HepG2 (cell line): ENCODE measurements around the gene MFRP. TPM values are rescaled to one million over a fixed set of nuclear protein-coding genes. Genes with fewer than 3 reads are reported as not detected.

Source experiments
- ATAC-seq: fragments of 200-7000 bp; cut with Tn5 transposase; 3 replicates; pipeline ENCODE4 v1.9.1; 2020; ENCODE audit warnings: mild to moderate bottlenecking, moderate library complexity
- BruUV-seq: library from RNA; stranded (reverse); fragments of 400-500 nt; replicated peaks from 2 replicates; lab custom pipeline; 2021; lab: Mats Ljungman, UMichigan
- CTCF ChIA-PET: fragments of 300-600 bp; formaldehyde crosslinking; extraction: SDS; loops from one replicate; lab custom pipeline; 2021; ENCODE audit warnings: low total read pairs, inconsistent platforms, low intra/inter-chr PET ratio; lab: Yijun Ruan, JAX
- POLR2A ChIA-PET: fragments of 350-600 bp; sonication (Branson Sonifier 250); formaldehyde crosslinking; loops from one replicate; lab custom pipeline; 2020; ENCODE audit warnings: antibody characterized with exemption, inconsistent platforms; lab: Yijun Ruan, JAX
- DNase-seq: peaks from one replicate; pipeline ENCODE4 v3.0.0-alpha.2; 2015; ENCODE audit warnings: low spot score
- FAIRE-seq: peaks from 3 replicates; lab custom pipeline; 2011; peaks lifted over from hg19 to GRCh38; lab: Jason Lieb, UNC
- H2AFZ ChIP-seq: one replicate; pipeline ENCODE4 v1.6.1; 2011; ENCODE audit warnings: low read length, inconsistent platforms
- H3K27ac ChIP-seq: fragments of 300-600 bp; 3 replicates; pipeline ENCODE4 v1.8.0; 2011; ENCODE audit warnings: mixed run types, mild to moderate bottlenecking, mixed read lengths, low read length, inconsistent platforms; ENCODE audit not compliant: insufficient read depth; ENCODE audit errors: extremely low read length
- H3K27me3 ChIP-seq, 2 experiments: fragments of 200-600 bp in 1 of 2; 2 replicates in 1 of 2; 3 replicates in 1 of 2; pipeline versions ENCODE4 v1.6.0 to v1.8.0; 2011; ENCODE audit warnings: low read length in 2 of 2, mild to moderate bottlenecking in 2 of 2, moderate library complexity in 2 of 2, inconsistent platforms in 1 of 2; ENCODE audit not compliant: insufficient read depth in 2 of 2, control insufficient read depth in 1 of 2
- H3K36me3 ChIP-seq, 2 experiments: fragments of 200-600 bp in 1 of 2; replicated peaks in 1 of 2; 2 replicates in 1 of 2; 3 replicates in 1 of 2; pipeline versions ENCODE4 v1.5.1 to v1.8.0; 2011; ENCODE audit warnings: low read length in 2 of 2, inconsistent platforms in 1 of 2; ENCODE audit not compliant: insufficient read depth in 2 of 2, control insufficient read depth in 1 of 2
- H3K4me1 ChIP-seq: 2 replicates; pipeline ENCODE4 v1.5.1; 2012; ENCODE audit warnings: low read length, inconsistent platforms; ENCODE audit not compliant: insufficient read depth
- H3K4me2 ChIP-seq: 2 replicates; pipeline ENCODE4 v1.6.0; 2011; ENCODE audit warnings: low read depth, low read length, inconsistent platforms
- H3K4me3 ChIP-seq, 3 experiments: fragments of 200-600 bp in 1 of 3; sonication (generic), shearing (Covaris generic) in 1 of 3; replicated peaks in 1 of 3; 2 replicates each; pipeline ENCODE4 v1.5.1; 2011 to 2016; ENCODE audit warnings: low read length in 3 of 3, inconsistent platforms in 2 of 3, low read depth in 2 of 3, mild to moderate bottlenecking in 2 of 3, control low read depth in 1 of 3, mixed read lengths in 1 of 3; ENCODE audit not compliant: insufficient read depth in 1 of 3
- H3K79me2 ChIP-seq: one replicate; pipeline ENCODE4 v1.6.1; 2011; ENCODE audit warnings: low read length, inconsistent platforms; ENCODE audit not compliant: insufficient read depth
- H3K9ac ChIP-seq: 2 replicates; pipeline ENCODE4 v1.6.0; 2011; ENCODE audit warnings: mild to moderate bottlenecking, low read depth, low read length, inconsistent platforms; ENCODE audit not compliant: insufficient read depth
- H3K9me3 ChIP-seq: 2 replicates; pipeline ENCODE4 v1.5.1; 2012; ENCODE audit warnings: mild to moderate bottlenecking, low read length
- H4K20me1 ChIP-seq: 2 replicates; pipeline ENCODE4 v1.6.0; 2011; ENCODE audit warnings: inconsistent platforms, mild to moderate bottlenecking, low read length, moderate library complexity; ENCODE audit not compliant: insufficient read depth
- BCL3 ChIP-seq: sonication (generic); formaldehyde crosslinking; IDR thresholded peaks from 2 replicates; pipeline ENCODE4 v1.5.1; 2020; ENCODE audit warnings: mild to moderate bottlenecking, missing genetic modification reagents, moderate library complexity
- CBX5 ChIP-seq: sonication (generic); formaldehyde crosslinking; IDR thresholded peaks from 2 replicates; pipeline ENCODE4 v1.4.0; 2020; ENCODE audit warnings: missing genetic modification reagents, borderline replicate concordance
- CTCF ChIP-seq: sonication (generic); formaldehyde crosslinking; IDR thresholded peaks from 2 replicates; pipeline ENCODE4 v1.5.0; 2020; ENCODE audit warnings: mild to moderate bottlenecking, missing genetic modification reagents, moderate library complexity
- DMTF1 ChIP-seq: sonication (generic); formaldehyde crosslinking; IDR thresholded peaks from 2 replicates; pipeline ENCODE4 v1.4.0; 2020; ENCODE audit warnings: mild to moderate bottlenecking, missing genetic modification reagents
- HDAC1 ChIP-seq: sonication (generic); formaldehyde crosslinking; IDR thresholded peaks from 2 replicates; pipeline ENCODE4 v1.5.1; 2020; ENCODE audit warnings: mild to moderate bottlenecking, missing genetic modification reagents
- MATR3 ChIP-seq: sonication (generic); formaldehyde crosslinking; IDR thresholded peaks from 2 replicates; pipeline ENCODE4 v1.4.0; 2020; ENCODE audit warnings: missing genetic modification reagents
- NR1H2 ChIP-seq: sonication (generic); formaldehyde crosslinking; IDR thresholded peaks from 2 replicates; pipeline ENCODE4 v1.8.1; 2022; ENCODE audit warnings: low read depth, missing genetic modification reagents, borderline replicate concordance
- PRPF4 ChIP-seq: fragments of 200-400 bp; formaldehyde crosslinking; IDR thresholded peaks from 2 replicates; pipeline ENCODE4 v1.6.1; 2016; ENCODE audit warnings: low read length, low read depth; ENCODE audit not compliant: poor library complexity, severe bottlenecking
- RFXANK ChIP-seq: IDR thresholded peaks from 2 replicates; pipeline ENCODE4 v1.6.1; 2016
- TBL1XR1 ChIP-seq: fragments of 150-350 bp; IDR thresholded peaks from 2 replicates; pipeline ENCODE4 v1.6.1; 2014; ENCODE audit warnings: borderline replicate concordance, low read length; ENCODE audit not compliant: partially characterized antibody
- TBX2 ChIP-seq: sonication (generic); formaldehyde crosslinking; IDR thresholded peaks from 2 replicates; pipeline ENCODE4 v1.5.0; 2020; ENCODE audit warnings: missing genetic modification reagents, mild to moderate bottlenecking, borderline replicate concordance
- ZBTB25 ChIP-seq: IDR thresholded peaks from 2 replicates; pipeline ENCODE4 v1.6.1; 2018; ENCODE audit warnings: missing genetic modification reagents
- ZNF101 ChIP-seq: sonication (generic); formaldehyde crosslinking; IDR thresholded peaks from 2 replicates; pipeline ENCODE4 v1.4.0; 2020; ENCODE audit warnings: mild to moderate bottlenecking, low read depth, missing genetic modification reagents, borderline replicate concordance
- ZNF878 ChIP-seq: sonication (generic); formaldehyde crosslinking; IDR thresholded peaks from 2 replicates; pipeline ENCODE4 v1.8.1; 2023; ENCODE audit warnings: mild to moderate bottlenecking, missing genetic modification reagents, moderate library complexity
- ZNF891 ChIP-seq: sonication (generic); formaldehyde crosslinking; IDR thresholded peaks from 2 replicates; pipeline ENCODE4 v1.5.0; 2020; ENCODE audit warnings: mild to moderate bottlenecking, missing genetic modification reagents
- WGBS: methylation state at CpG from one replicate; pipeline ENCODE4 v1.1.6; 2017; ENCODE audit warnings: low lambda C conversion rate; 5-methylcytosine and 5-hydroxymethylcytosine counted together
- in situ Hi-C: cut with HindIII; loops from 2 replicates; pipeline ENCODE4 v1.10.0; 2017; ENCODE audit warnings: low pct_unique_long_range_greater_than_20kb; ENCODE audit not compliant: extremely low pct_ligation_motif_present
- intact Hi-C: fragments of 100-400 bp; cut with micrococcal nuclease; formaldehyde crosslinking; loops from one replicate; pipeline ENCODE4 v1.10.0; 2022; ENCODE audit not compliant: unreplicated experiment
- polyA plus RNA-seq, 8 experiments: library from polyadenylated mRNA; depleted of rRNA in 3 of 8; stranded (reverse) in 7 of 8; unstranded in 1 of 8; fragments of >200 nt; fragmentation: Illumina TruSeq in 4 of 8; extraction: Trizol in 4 of 8; gene quantifications; 2 replicates each; pipeline versions ENCODE4 v1.2.1 to v1.2.3, GENCODE V29; 2011 to 2016; ENCODE audit warnings: low read depth in 4 of 8, missing spikeins in 1 of 8, mixed read lengths in 1 of 8; ENCODE audit not compliant: insufficient read depth in 1 of 8
- total RNA-seq, 5 experiments: library from RNA; depleted of rRNA; stranded (reverse); fragments of >200 nt; fragmentation: Illumina TruSeq; extraction: Trizol; gene quantifications; 2 replicates each; pipeline ENCODE4 v1.2.3, GENCODE V29; 2016; ENCODE audit warnings: low read depth in 1 of 5

MFRP gene
- total and polyA plus RNA-seq, 2 of the 13 experiments (the other 11 are each of a cell fraction or from before 2014, with no cell fraction given): not detected

- FAIRE-seq: no peak
- Histone ChIP-seq H3K79me2 (no peaks in the 10 kb centered on the region), H3K9me3 (no peaks in the 10 kb centered on the region), H4K20me1 (no peaks in the 10 kb centered on the region), H3K9ac (peak within 1 kb of the TSS; percentile 70), H3K4me3 (peak within 1 kb of the TSS; percentile 63 to 77 (median 76)), H3K4me1 (peaks cover 58% of the 10 kb centered on the region), H3K4me2 (peak within 1 kb of the TSS; percentile 96), H3K27ac (no peak within 1 kb of the TSS), H3K27me3 (peaks cover 0 to 9% of the 10 kb centered on the region in 2 experiments; a peak in 1 of 5 replicates), H3K36me3 (no peaks in the 10 kb centered on the region), H2AFZ (peak within 1 kb of the TSS; percentile 30)
- CTCF ChIA-PET: no interaction called here
- DNase-seq: peak; percentile 41
- POLR2A ChIA-PET: interaction anchor here (1.1 to 3.0 kb wide), 12 partner anchors 8 to 232 kb away, joined by 3 to 14 read pairs (median 5); partner anchors contain the start of genes HMBS, RNF26 and USP2
- ATAC-seq: peak; percentile 51
- in situ Hi-C loops: no loop called here
- BruUV-seq: no TSS peak
- no CpG with 5 or more reads among the region's 74 CpGs for WGBS
- intact Hi-C loops: no loop called here
- TF ChIP-seq NR1H2 (no peak), MATR3 (CRISPR knock-in tag) (no peak), RFXANK (no peak), ZNF101 (CRISPR knock-in tag) (no peak), PRPF4 (no peak), CTCF (CRISPR knock-in tag) (0 out of 2 replicates have a peak, but pooled peaks have one; percentile 9), BCL3 (CRISPR knock-in tag) (peak; percentile 83; the same call in 1 of the 2 replicates), TBX2 (CRISPR knock-in tag) (peak; percentile 58), DMTF1 (CRISPR knock-in tag) (no peak), HDAC1 (no peak), ZNF891 (peak; percentile 27; the same call in 1 of the 2 replicates), ZBTB25 (CRISPR knock-in tag) (no peak), CBX5 (CRISPR knock-in tag) (no peak), ZNF878 (CRISPR knock-in tag) (peak; percentile 31; the same call in 1 of the 2 replicates), TBL1XR1 (no peak)
These were observed 29.5 kb downstream of the MFRP start, which contains the start of gene MCAM for GRCh38 chr11:119316729-119317591. Gene MCAM, minus strand, starts transcription at chr11:119317130. Its CDS starts 29 bp downstream, at chr11:119317101.
